Muscle layer of colon (tissue), 2 donors: Measurements from ENCODE around the gene ZNHIT2.
"Not testable (repeated sequence)": the region's sequence is repeated elsewhere in the genome, so short reads cannot be mapped to it uniquely, and the experiment has no call there.

Experiments
- H3K27ac ChIP-seq: one replicate; pipeline ENCODE4 v1.7.0; 2013; ENCODE audit warnings: low read depth, mild to moderate bottlenecking, low read length, moderate library complexity
- H3K27me3 ChIP-seq, 2 donors: one replicate each; pipeline ENCODE4 v1.7.0; 2013; ENCODE audit warnings: low read length in 2 of 2, mild to moderate bottlenecking in 2 of 2; ENCODE audit not compliant: insufficient read depth in 2 of 2, control insufficient read depth in 1 of 2
- H3K36me3 ChIP-seq: one replicate; pipeline ENCODE4 v1.7.0; 2013; ENCODE audit warnings: mild to moderate bottlenecking, low read length; ENCODE audit not compliant: insufficient read depth
- H3K4me1 ChIP-seq: one replicate; pipeline ENCODE4 v1.7.0; 2013; ENCODE audit warnings: mild to moderate bottlenecking, low read length; ENCODE audit not compliant: insufficient read depth
- H3K4me3 ChIP-seq, 2 donors: one replicate each; pipeline ENCODE4 v1.7.0; 2013; ENCODE audit warnings: low read length in 2 of 2, low read depth in 1 of 2, mild to moderate bottlenecking in 1 of 2, moderate library complexity in 1 of 2
- H3K9ac ChIP-seq: one replicate; pipeline ENCODE4 v1.7.0; 2013; ENCODE audit warnings: low read length
- H3K9me3 ChIP-seq: one replicate; pipeline ENCODE4 v1.7.0; 2013; ENCODE audit warnings: mild to moderate bottlenecking, low read length
- donor health status: abdominal sarcoma.
- donor health status: Adenocarcinoma of cecum.

ZNHIT2 gene

DNA sequence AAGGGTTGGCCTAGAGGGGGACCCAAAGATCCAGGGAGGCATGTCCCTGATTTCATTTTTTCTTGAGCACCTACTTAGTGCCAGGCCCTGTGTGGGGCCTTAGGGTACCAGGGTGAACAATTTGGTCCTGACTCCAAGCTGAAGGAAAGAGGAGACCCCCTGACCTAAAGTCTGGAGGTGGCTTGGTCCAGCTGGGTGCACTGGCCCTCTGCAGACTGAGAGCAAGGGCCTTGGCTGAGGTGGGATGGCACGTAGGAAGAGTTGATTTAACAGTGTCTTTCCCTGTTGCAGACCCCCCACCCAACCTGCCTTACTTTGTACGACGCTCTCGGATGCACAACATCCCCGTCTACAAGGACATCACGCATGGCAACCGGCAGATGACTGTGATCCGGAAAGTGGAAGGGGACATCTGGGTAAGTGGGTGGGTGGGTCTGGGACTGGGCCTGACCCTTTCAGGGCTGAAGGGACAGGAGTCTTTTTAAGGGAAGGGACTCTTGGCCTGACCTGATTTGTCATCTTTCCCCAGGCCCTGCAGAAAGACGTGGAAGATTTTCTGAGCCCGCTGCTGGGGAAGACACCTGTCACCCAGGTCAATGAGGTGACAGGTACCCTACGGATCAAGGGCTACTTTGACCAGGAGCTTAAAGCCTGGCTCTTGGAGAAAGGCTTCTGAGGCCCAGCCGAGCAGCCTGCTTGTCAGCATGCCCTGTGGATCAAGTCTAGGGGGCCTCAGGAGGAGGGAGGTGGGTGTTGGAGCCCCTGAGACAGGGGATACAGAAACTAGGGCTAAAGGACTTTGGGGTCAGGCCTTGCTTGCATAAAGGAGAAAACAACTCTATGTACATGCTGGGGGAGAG lies 7.9 kb upstream of the ZNHIT2 start:
- no peaks in the 10 kb centered on the region for H3K27me3 ChIP-seq
- H3K9me3 ChIP-seq, result no peaks in the 10 kb centered on the region
- H3K4me1 ChIP-seq, result peaks cover 11% of the 10 kb centered on the region
- H3K27ac ChIP-seq, result no peak overlapping the region
- no peak overlapping the region for H3K9ac ChIP-seq
- peaks cover 63% of the 10 kb centered on the region for H3K36me3 ChIP-seq
- no peak overlapping the region for H3K4me3 ChIP-seq

DNA sequence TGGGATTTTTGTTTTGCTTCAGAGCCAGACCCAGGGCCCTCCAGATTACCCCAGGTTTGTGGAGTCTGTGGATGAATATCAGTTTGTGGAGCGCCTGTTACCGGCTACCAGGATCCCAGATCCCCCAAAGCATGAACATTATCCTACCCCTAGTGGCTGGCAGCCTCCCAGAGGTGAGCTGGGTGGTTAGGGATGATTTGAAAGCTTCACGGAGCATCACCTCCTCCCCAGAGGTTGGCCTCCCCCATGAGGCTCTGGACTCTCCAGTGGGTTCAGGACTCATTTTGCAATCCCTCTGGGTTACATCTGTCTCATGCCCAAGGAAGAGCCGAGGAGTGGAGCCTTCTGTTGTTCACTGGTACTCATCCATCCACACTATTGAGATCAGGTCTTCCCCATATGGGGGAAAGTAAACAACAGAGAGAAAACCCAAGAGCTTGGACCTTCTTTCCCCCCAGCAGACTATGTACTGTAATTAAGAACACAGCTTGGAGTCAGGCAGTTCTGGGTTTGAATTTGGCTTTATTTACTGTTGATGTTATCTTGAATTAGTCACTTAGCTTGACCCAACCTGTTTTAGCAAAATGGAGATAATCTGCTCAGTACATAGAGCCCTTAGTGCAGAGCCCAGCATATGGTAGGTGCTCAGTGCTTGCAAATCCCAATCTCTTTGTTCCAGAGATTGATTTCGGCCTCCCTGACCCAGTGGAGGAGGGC lies 7.1 kb upstream of the ZNHIT2 start:
- Histone ChIP-seq H3K36me3 (peaks cover 63% of the 10 kb centered on the region), H3K4me3 (no peak overlapping the region), H3K9me3 (no peaks in the 10 kb centered on the region), H3K4me1 (peaks cover 11% of the 10 kb centered on the region), H3K27ac (no peak overlapping the region), H3K27me3 (no peaks in the 10 kb centered on the region), H3K9ac (no peak overlapping the region)

DNA sequence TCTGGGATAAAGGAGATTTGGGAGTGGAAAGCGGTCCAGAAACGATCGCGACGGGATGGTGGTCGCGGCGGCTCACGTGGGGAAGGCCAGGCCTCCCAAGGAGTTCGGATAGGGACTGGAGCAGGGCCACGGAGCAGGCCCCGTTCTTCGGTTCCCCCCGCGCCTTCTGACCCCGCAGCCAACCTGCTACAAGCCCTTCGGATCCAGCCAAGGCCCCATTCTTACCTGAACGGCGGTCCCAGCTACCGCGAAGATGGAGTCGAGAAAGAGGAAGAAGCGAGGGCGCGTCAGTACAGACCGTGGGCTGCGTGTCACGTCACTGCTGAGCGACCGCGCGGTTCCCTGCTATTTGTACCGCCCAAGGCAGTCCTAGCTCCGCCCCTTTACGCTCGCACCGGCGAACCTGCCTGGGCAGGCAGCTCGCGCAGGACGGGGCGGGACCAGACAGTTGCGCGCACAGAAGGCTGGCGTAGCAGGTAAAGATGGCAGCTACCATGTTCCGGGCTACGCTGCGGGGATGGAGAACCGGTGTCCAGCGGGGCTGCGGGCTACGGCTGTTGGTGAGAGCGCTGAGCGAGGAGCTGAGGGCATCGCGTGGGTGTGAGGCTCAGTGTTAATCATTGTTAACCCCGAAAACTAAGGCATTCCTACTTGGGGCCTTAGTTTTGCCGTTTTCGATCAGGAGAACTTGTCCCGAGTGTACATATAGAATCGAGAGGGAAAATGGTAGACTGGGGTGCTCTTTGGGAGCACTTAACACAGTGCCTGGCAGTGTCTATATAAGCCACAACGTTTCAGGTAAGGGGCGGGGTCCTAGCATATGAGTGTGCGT lies 4.6 kb upstream of the ZNHIT2 start, which contains the start of the genes FAU and MRPL49:
FAU (minus strand) TSS at position 270 of the 832 bp plus-strand sequence. CDS start 321 bp downstream, outside the sequence.
MRPL49 (plus strand) TSS at position 457 of the 832 bp plus-strand sequence; CDS start at position 483, 26 bp downstream.
- Histone ChIP-seq H3K36me3 (peaks cover 50% of the 10 kb centered on the region), H3K27ac (peak within 1 kb of the TSS; percentile 98), H3K4me3 (peak within 1 kb of the TSS; percentile 73 to 88), H3K27me3 (no peaks in the 10 kb centered on the region), H3K9ac (peak within 1 kb of the TSS; percentile 79), H3K4me1 (peaks cover 11% of the 10 kb centered on the region), H3K9me3 (no peaks in the 10 kb centered on the region)

DNA sequence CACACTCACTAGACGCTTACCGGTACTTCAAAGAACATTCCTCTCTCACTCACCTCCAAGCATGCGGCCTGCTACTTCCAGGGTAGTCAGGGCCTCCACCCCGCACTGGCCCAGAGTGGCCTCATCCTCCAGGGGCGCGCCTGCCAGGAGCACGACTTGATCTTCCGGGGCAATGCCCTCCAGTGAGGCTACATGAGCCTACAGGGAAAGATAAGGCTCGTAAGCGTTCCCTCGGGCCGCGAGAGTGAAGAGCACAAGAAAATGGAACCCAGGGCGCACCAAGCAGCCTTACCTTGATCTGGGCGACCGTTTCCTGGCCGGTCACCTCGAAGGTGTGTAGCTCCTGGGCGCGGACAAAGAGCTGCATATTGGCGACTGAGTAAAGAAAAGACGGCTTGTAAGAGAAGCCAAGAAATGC lies 4.0 kb upstream of the ZNHIT2 start:
- Histone ChIP-seq H3K4me1 (peaks cover 16% of the 10 kb centered on the region), H3K4me3 (peak overlapping the region; percentile 73 to 88), H3K9me3 (no peaks in the 10 kb centered on the region), H3K36me3 (peaks cover 44% of the 10 kb centered on the region), H3K27ac (peak overlapping the region; percentile 98), H3K9ac (peak overlapping the region; percentile 79), H3K27me3 (no peaks in the 10 kb centered on the region)

DNA sequence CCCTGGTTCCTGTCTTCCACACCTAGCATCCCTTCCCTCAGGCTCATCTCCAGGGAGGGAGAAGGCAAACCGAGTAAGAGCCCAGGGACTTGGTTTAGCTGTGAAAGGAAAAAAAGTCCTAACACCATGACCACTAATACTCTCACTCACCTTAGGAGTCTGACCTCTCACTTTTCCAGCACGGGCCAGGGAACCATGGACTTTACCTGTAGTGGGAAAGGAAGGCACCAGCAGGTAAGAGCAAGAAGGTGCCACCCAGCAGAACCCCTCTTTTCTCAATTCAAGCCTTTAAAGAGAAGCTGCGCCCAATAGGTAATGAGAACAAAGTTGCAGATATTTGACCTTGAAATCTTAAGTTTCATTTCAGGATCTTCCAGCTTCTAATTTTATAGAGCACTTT lies 3.3 kb upstream of the ZNHIT2 start:
- Histone ChIP-seq H3K36me3 (peaks cover 40% of the 10 kb centered on the region), H3K27ac (peak overlapping the region; percentile 98), H3K27me3 (no peaks in the 10 kb centered on the region), H3K9me3 (no peaks in the 10 kb centered on the region), H3K4me1 (peaks cover 22% of the 10 kb centered on the region), H3K9ac (peak overlapping the region; percentile 79), H3K4me3 (peak overlapping the region in 1 of 2 donors; percentile 73)

DNA sequence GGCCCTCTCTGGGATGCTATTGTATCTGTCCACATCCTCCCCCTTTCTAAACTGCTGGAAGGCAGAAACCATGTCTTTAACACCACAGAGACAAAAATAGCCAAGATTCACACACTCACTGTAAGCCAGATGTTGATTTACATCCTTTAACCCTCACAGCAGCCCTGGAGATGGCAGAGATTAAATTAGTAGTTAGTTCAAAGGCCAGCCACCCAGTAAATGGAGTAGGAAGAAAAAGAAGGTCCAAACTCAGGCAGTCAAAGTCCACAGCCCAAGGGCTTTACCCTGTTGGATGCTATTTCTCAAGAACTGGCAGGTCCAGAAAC lies 2.1 kb upstream of the ZNHIT2 start:
- Histone ChIP-seq H3K4me3 (no peak overlapping the region), H3K4me1 (peaks cover 23% of the 10 kb centered on the region), H3K9ac (no peak overlapping the region), H3K9me3 (no peaks in the 10 kb centered on the region), H3K36me3 (peaks cover 33% of the 10 kb centered on the region), H3K27ac (no peak overlapping the region), H3K27me3 (no peaks in the 10 kb centered on the region)

DNA sequence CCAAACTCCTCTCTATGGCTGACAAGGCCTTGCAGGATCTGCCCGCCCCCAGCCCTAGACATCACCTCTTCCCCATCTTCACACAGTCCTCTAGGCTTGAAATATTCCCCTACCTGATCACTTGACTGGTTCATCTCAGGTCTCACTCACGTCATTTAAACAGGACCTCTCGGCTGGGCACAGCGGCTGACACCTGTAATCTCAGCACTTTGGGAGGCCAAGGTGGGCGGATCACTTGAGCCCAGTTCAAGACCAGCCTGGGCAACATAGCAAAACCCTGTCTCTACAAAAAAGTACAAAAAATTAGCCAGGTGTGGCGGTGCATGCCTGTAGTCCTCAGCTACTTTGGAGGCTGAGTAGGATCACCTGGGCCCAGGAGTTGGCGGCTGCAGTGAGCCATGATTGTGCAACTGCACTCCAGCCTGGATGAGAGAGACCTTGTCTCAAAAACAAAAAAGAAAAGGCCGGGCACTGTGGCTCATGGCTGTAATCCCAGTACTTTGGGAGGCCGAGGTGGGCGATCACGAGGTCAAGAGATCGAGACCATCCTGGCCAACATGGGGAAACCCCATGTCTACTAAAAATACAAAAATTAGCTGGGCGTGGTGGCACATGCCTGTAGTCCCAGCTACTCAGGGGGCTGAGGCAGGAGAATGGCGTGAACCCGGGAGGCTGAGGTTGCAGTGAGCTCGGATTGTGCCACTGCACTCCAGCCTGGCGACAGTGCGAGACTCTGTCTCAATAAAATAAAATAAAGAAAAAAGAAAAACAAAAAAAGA lies 1.6 kb upstream of the ZNHIT2 start:
- not testable (repeated sequence) for H3K9me3 ChIP-seq, H3K4me3 ChIP-seq, H3K27me3 ChIP-seq, H3K9ac ChIP-seq, H3K27ac ChIP-seq
- peaks cover 27% of the 10 kb centered on the region for H3K36me3 ChIP-seq
- H3K4me1 ChIP-seq, result peaks cover 23% of the 10 kb centered on the region

DNA sequence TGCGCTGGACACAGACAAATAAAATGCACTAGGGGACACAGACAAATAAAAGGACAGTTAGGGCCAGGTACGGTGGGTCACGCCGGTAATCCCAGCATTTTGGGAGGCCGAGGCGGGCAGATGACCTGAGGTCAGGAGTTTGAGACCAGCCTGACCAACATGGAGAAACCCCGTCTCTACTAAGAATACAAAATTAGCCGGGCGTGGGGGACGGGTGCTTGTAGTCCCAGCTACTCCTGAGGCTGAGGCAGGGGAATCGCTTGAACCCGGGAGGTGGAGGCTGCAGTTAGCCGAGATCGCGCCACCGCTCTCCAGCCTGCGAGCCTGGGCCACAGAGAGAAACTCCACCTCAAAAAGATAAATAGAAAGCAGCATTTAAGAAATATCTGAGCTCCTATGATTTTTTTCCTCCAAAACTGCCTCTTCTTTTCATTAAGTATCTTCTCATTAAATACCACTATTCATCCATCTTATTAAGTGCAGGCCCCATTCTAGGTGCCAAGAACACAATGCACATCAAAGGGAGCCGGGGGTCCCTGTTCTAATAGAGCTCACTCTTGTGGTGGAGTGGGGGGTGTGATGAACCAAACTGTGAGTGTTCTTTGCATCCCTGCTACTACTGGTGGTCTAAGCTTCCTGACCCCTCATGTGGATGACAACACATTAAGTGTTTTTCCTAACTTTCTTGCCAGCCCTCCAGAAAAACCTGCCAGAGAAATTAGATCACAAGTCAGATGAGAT lies 766 bp upstream of the ZNHIT2 start:
- H3K27me3 ChIP-seq, result peaks cover 0 to 1% of the 10 kb centered on the region in 2 donors
- no peak overlapping the region for H3K9ac ChIP-seq
- no peaks in the 10 kb centered on the region for H3K9me3 ChIP-seq
- H3K27ac ChIP-seq, result no peak overlapping the region
- H3K4me1 ChIP-seq, result peaks cover 28% of the 10 kb centered on the region
- no peak overlapping the region for H3K4me3 ChIP-seq
- H3K36me3 ChIP-seq, result peaks cover 26% of the 10 kb centered on the region

DNA sequence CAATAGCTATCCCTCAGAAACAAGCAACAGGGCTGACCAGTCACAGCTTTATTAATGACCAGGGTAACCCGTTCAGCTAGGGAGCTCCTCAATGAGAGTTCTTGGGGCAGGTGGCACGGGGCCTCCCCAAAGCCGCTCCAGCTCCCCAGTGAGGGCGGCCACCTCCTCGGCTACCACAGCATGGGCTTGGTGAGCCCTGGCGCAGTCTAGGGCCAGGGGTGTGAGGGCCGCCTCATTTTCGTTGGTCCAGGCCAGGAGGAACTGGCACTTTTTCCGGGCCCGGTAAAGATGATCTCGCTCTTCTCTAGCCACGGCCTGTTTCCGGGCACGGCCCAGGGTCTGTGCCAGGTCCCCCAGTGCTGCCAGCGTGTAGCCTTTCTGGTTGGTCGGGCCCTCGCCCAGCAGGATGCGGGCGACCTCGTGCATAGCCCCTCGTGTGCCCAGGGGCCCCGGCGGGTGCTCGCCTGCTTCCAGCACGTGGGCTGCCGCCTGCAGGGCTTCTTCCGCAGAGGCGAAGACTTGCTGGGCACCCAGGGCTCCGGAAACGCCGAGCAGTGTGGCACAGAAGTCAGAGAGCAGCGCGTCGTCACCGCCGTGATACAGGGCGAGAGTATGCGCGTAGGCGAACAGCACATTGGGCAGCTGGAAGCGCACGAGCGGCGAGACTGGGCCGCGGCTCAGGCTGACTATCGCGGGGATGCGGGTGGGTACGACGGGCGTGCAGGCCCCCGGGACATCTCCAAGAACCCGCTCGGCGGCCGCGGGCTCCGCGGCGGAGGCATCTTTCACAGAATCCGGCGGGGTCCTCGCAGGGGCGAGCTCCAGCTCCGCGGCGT lies 913 bp downstream of the ZNHIT2 start:
- peaks cover 0 to 6% of the 10 kb centered on the region in 2 donors for H3K27me3 ChIP-seq
- peak overlapping the region; percentile 92 for H3K27ac ChIP-seq
- no peaks in the 10 kb centered on the region for H3K9me3 ChIP-seq
- H3K4me3 ChIP-seq, result peak overlapping the region; percentile 66 to 91
- H3K4me1 ChIP-seq, result peaks cover 37% of the 10 kb centered on the region
- peak overlapping the region; percentile 59 for H3K9ac ChIP-seq
- peaks cover 26% of the 10 kb centered on the region for H3K36me3 ChIP-seq
